GM19395 (cell line): Measurements from ENCODE around the gene PBRM1.
A peak's percentile ranks its signal among the peaks of the same experiment; 100 is the strongest.
"Not testable (repeated sequence)": the region's sequence is repeated elsewhere in the genome, so short reads cannot be mapped to it uniquely, and the experiment has no call there.

ENCODE experiments used
- ATAC-seq: cut with Tn5 transposase; IDR thresholded peaks from one replicate; pipeline ENCODE4 v1.9.1; 2021; ENCODE audit warnings: mild to moderate bottlenecking, moderate library complexity; ENCODE audit not compliant: unreplicated experiment

The PBRM1 gene

DNA sequence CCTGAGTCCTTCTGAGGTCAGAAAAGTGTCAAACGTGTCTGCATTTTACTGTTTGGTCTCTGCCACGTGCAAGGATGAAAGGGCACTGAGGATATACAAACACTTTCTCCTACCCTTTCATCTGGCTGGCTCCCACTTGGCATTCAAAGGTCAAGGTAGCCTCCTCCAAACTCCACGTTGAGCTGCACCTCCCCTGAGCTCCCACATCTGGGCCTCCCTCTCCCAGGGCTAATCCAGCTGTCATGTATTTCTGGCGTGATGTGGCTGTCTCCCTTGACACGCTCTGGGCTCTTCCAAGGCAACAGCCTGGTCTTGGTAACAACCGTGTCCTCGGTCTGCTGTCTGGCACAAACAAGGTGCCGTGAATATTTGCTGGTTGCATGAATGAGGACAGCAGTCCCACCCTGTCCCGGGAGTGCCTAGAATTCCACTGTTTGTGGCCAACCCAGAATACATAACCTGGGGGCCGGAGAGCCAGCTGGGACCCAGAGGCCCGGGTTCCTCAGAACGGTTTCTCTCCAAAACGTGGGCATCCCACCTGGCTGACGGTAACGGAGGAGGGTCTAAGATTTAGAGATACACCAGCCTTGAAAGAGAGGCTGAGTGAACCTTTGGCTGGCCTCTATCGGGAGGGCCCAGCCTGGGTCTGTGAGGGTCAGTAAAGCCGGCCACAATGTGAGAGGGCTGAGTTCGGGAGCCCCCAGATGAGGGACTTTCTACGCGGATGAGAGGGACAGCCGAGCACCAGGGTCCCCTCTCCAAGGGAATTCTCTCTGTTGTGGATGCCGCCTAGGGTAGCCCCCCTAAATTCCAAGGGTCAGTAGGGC, 19.1 kb upstream of the PBRM1 start:
- ATAC-seq, result no peak

DNA sequence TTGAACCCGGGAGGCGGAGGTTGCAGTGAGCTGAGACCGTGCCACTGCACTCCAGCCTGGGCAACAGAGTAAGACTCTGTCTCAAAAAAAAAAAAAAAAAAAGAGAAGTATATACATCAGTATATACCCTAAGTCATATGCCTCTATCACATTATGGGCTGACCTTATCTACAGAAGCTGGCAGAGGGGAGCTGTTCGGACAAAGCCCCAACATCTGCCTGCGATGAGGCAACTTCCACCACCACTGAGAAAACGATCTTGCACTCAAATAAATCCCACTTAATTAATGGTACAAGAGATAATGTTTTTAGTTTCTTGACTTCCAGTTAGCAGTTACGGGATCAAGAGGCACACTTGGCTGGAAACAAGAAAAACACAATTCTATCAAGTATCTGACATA, 17.6 kb upstream of the PBRM1 start:
- no peak for ATAC-seq

- no peak for ATAC-seq
These were observed 11.9 kb upstream of the PBRM1 start for GRCh38 chr3:52697632-52697965.

DNA sequence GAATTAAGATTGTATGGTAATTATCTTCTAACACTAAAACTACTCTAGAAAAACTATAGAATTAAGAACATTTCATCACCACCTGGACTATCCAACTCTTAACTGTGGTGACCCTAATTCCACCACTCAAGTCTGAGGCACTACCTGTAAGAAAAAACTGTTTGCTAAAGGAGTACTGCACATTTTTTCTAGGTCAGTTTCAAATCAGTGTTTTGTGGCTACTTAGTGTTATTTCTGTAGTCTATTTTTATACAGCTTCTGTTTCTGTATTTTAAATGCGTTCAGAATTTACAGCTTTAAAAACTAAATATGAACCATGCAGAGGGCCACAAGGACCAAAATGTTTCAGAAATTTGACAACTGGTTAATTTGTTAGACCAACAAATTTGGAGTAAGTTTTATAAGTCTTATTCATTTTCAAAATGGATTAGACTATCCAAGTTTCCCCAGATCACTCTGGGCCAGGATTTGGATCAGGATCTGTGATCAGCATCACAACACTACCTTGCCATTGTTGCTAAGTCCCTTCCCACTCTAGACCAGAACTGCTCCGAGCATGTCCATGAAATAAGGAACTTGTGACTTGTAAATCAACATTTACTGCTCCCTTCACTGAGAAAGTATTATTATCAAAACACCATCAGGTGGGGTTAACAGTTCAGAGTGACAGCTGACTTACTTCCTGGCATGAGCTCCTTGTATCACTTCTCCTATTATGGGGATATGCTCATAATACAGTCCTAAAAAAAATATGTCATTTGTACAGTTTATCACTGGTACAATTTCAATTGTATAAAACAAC, 11.3 kb upstream of the PBRM1 start:
- no peak for ATAC-seq

- ATAC-seq, result no peak
These were observed 10.3 kb upstream of the PBRM1 start for GRCh38 chr3:52695798-52696671.

DNA sequence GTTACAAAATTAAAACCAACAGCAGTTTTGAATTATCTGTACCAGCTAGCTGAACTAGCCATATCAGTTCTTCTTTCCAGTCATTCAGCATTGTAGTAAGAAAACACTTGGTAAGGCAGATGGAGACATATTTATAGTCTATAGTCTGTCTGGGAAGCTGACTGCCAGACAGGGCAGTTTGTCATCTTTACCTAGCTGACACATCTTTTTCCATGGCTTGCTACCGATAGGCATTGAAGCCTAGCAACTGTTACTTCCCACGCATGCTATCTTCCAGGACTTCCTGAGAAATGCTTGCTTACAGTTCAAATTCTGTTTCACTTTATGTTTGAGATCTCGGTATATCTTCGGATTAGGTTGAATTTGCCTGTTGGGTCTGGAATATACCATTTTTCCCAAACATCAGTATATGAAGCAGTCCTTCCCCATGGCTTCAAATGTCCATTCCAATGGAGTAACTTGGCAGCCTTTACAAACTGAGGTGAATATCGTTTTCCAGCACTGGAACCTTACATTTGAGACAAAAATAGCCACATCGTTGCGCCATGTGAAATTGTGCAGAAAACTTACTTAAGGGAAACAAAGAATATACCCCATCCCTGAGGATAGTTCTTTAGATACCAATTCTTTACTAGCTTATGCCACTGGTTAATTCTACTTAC, 8.9 kb upstream of the PBRM1 start:
- ATAC-seq, result no peak

DNA sequence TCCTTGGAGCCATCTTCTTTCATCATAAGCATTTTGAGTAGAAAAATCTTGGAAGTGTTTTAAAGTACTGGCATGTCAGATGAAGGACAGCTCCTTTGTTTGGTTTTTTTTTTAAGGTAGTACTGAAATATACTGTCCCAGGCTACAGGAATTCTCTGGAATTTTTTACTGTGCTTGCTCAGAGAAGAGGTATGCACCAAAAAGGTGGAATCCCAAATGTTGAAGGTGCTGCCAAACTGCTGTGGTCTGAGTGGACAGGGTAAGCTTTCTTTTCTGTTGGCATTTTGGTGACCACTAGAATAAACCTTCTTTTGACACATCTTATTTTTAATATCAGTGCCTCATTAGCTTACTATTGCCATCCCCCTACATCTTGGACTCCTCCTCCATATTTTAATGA, 7.4 kb upstream of the PBRM1 start:
- no peak for ATAC-seq

DNA sequence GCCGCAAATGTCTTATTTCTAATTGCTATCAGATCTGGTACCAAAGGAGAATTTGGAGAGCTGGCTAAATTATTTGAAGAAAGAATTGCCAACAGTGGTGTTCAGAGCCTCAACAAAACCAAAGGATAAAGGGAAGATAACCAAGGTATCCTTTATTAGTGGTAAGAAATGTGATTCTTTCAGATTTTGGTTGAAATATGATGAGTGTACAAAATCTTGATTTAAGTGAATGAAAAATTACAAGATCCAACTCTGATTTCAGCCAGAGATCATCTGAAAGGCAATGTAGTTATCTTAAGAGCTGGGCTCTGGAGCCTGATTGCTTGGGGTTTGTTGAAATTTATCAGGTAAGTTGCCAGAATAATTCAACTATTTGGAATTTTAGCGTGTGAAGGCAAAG, 4.8 kb upstream of the PBRM1 start:
- ATAC-seq, result no peak

- ATAC-seq, result no peak
These were observed 3.4 kb upstream of the PBRM1 start for GRCh38 chr3:52689151-52689550.

- no peak for ATAC-seq
These were observed 2.6 kb upstream of the PBRM1 start for GRCh38 chr3:52688266-52688665.

DNA sequence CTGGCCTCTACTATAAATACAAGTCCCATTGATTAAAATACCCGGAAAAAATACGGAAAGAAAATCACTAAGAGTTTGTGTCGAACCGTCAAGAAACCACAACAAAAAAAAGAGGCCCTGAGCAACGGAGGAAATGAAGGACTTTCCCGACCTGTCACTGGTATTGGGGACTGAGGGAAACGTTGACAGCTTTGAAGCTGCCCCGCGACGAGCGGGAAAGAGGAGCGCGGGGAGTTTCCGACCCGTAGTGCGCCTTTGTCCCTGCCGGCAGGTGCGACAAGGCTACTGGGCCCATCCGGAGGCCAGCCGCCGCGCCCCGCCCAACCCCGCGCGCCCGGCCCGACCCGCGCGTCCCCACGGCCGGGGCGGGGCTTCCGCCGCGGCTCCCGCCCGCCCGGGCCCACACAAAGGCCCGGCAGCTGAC, 416 bp downstream of the PBRM1 start:
- ATAC-seq, result peak; percentile 67

DNA sequence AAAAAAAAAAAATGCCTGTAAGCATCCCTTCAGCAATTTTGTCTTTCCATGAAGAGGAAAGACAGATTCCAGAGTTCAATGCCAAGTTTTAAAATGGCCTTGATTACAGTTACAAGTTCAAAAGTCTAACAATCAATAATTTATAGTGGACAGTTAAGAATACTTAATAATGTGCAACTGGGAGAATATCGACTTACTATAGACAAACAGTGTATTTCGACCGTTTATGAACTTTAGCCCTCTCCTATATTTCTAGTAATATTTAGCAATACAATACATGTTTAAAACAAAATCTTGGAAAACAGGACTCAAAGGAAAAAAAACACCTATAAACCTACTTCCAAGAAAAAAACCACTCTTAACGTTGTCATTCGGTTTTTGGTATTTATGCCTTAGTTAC, 1.5 kb downstream of the PBRM1 start:
- no peak for ATAC-seq

DNA sequence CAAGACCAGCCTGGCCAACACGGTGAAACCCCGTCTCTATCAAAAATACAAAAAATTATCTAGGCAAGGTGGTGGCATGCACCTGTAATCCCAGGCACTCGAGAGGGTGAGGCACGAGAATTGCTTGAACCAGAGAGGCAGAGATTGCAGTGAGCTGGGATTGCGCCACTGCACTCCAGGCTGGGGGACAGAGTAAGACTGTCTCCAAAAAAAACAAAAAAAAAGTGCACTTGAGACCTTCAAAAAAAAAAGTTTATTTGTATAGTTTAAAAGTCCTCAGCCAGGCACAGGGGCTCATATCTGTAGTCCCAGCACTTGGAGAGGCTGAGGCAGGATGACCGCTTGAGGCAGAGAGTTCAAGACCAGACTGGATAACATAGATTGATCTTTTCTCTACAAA, 2.1 kb downstream of the PBRM1 start:
- ATAC-seq, result no peak

DNA sequence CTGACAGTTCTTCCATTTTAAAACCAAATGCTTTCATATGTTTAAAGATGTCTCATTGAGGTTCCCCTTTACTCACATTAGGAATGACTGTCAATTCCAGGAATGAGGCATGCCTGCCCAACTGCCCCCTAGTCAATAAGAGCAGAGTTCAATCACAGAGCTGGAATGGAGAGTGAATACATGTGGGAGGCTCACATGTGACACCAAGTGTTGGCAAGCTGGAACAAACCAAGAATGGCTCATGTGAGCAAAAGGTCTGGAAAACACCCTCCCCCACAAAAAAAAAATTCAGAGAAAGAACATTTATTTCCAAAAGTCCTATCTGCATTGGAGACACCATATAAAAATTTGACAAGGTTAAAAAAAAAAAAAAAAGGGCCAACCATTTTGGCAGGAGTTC, 3.7 kb downstream of the PBRM1 start:
- ATAC-seq, result no peak

- ATAC-seq, result no peak
These were observed 4.1 kb downstream of the PBRM1 start for GRCh38 chr3:52681596-52681995.

GRCh38 chr3:52679811-52680210, 5.9 kb downstream of the PBRM1 start:
- ATAC-seq, result no peak

- ATAC-seq, result no peak
These were observed 6.5 kb downstream of the PBRM1 start for GRCh38 chr3:52679199-52679538.

- no peak for ATAC-seq
These were observed 7.2 kb downstream of the PBRM1 start for GRCh38 chr3:52678265-52679198.

GRCh38 chr3:52676201-52676600, 9.5 kb downstream of the PBRM1 start:
- ATAC-seq, result not testable (repeated sequence)

DNA sequence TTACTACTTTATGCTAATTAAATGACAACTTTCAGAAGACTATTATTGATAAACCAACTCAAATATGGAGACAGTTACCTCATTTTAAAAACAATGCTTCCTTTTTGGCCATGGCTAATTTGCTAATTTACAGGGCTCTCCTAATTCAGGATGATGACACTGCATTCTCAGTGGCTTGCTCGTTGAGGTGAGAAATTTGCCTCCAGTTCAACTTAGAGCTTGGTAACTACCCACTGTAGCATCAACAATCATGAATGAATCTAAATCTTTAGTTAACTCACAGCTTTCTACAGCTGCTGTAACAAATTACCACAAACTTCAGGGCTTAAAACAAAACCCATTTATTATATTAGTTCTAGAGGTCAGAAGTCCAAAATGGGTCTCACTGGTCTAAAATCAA, 14.0 kb downstream of the PBRM1 start:
- no peak for ATAC-seq
